Mammary epithelial cell (primary cell): ENCODE results near the gene RNU6-1.

ENCODE experiments used
- CTCF ChIP-seq, 2 donors: IDR thresholded peaks in 1 of 2; conservative IDR thresholded peaks in 1 of 2; 2 replicates each; pipeline ENCODE4 v1.5.1; 2011 to 2012; ENCODE audit warnings: inconsistent platforms in 2 of 2, low read length in 2 of 2, mild to moderate bottlenecking in 2 of 2, control low read depth in 1 of 2, low read depth in 1 of 2; ENCODE audit not compliant: insufficient read depth in 1 of 2; ENCODE audit errors: extremely low read depth in 1 of 2
- EZH2 ChIP-seq: IDR thresholded peaks from 2 replicates; pipeline ENCODE4 v1.6.1; 2012; ENCODE audit warnings: low read length, inconsistent platforms, borderline replicate concordance

- TF ChIP-seq CTCF (conservative IDR thresholded peaks at IDR 0.05 in 1 of 2, IDR thresholded peaks at IDR 0.05 in 1 of 2; ENCODE audit: extremely low read depth in 1 of 2, insufficient read depth in 1 of 2, low read depth in 1 of 2, low read length in 2 of 2), result no peak
- no peak for TF ChIP-seq EZH2
Observed at GRCh38 chr15:67839499-67839928, 331 bp downstream of the RNU6-1 start.
